K562 (cell line): ENCODE data around the gene IL23A.

Experiments
- BHLHE40 ChIP-seq: IDR thresholded peaks from 2 replicates; pipeline ENCODE4 v1.6.1; 2011; ENCODE audit warnings: low read length, improper control_type of control experiment
- CTCF ChIP-seq, 3 experiments: IDR thresholded peaks in 2 of 3; conservative IDR thresholded peaks in 1 of 3; 2 replicates each; pipeline ENCODE4 v1.5.1; 2011 to 2012; ENCODE audit warnings: low read length in 3 of 3, mild to moderate bottlenecking in 3 of 3, control low read depth in 2 of 3, improper control_type of control experiment in 1 of 3, inconsistent platforms in 1 of 3, low read depth in 1 of 3, mixed read lengths in 1 of 3, moderate library complexity in 1 of 3; ENCODE audit not compliant: insufficient read depth in 2 of 3
- FOXA1 ChIP-seq: fragments of 450-650 bp; IDR thresholded peaks from 2 replicates; pipeline ENCODE4 v1.6.1; 2016; ENCODE audit warnings: mild to moderate bottlenecking, borderline replicate concordance
- FUS ChIP-seq: fragments of 200-400 bp; formaldehyde crosslinking; optimal IDR thresholded peaks from 2 replicates; pipeline ENCODE3; 2017; ENCODE audit warnings: low read depth, low read length
- GABPA ChIP-seq: fragments of 200-800 bp; sonication (Bioruptor generic); conservative IDR thresholded peaks from 2 replicates; pipeline ENCODE4 v1.6.1; 2016; ENCODE audit warnings: low read depth, missing genetic modification characterization, missing compliant biosample characterization
- IRF9 ChIP-seq: fragments of 450-650 bp; IDR thresholded peaks from 2 replicates; pipeline ENCODE4 v1.6.1; 2016; ENCODE audit warnings: missing biosample characterization, missing genetic modification characterization
- PHF8 ChIP-seq: fragments of 200-600 bp; sonication (generic); IDR thresholded peaks from 2 replicates; pipeline ENCODE4 v1.6.1; 2012; ENCODE audit warnings: mixed run types, mild to moderate bottlenecking, inconsistent platforms, low read length, moderate library complexity, borderline replicate concordance
- TARDBP ChIP-seq: fragments of 450-650 bp; IDR thresholded peaks from 2 replicates; pipeline ENCODE4 v1.6.1; 2016
- USF2 ChIP-seq: sonication (generic); formaldehyde crosslinking; IDR thresholded peaks from 2 replicates; pipeline ENCODE4 v1.5.0; 2020; ENCODE audit warnings: missing genetic modification reagents
- ZNF318 ChIP-seq, 2 experiments: fragments of 450-650 bp; IDR thresholded peaks; 2 replicates each; pipeline ENCODE4 v1.6.1; 2016; ENCODE audit warnings: mild to moderate bottlenecking in 2 of 2, borderline replicate concordance in 1 of 2, low read depth in 1 of 2, moderate library complexity in 1 of 2

- TF ChIP-seq IRF9 (tag), result no peak
- no peak for TF ChIP-seq BHLHE40
- TF ChIP-seq PHF8, result no peak
- no peak for TF ChIP-seq GABPA (tag)
- TF ChIP-seq ZNF318 (IDR thresholded peaks at IDR 0.05; ENCODE audit: borderline replicate concordance in 1 of 2, low read depth in 1 of 2), result no peak
- no peak for TF ChIP-seq FOXA1
- TF ChIP-seq USF2 (CRISPR knock-in tag), result no peak
- TF ChIP-seq FUS, result no peak
- no peak for TF ChIP-seq TARDBP
- no peak for TF ChIP-seq CTCF (IDR thresholded peaks at IDR 0.05 in 2 of 3, conservative IDR thresholded peaks at IDR 0.05 in 1 of 3; ENCODE audit: insufficient read depth in 2 of 3, low read depth in 1 of 3, low read length in 3 of 3)
Observed at GRCh38 chr12:56296295-56296694, 42.4 kb upstream of the IL23A start.
